HFF-Myc (cell line): Measurements from ENCODE around the gene SLC37A2.

Experiments used
- DNase-seq: peaks from one replicate; pipeline ENCODE4 v3.0.0-alpha.2; 2011; ENCODE audit warnings: low read depth; ENCODE audit errors: extremely low read depth
- H3K4me3 ChIP-seq: replicated peaks from 2 replicates; pipeline ENCODE4 v1.5.1; 2011; ENCODE audit warnings: low read depth, mild to moderate bottlenecking, control low read depth, low read length
- TF ChIP-seq, protein P1 (sequence below): IDR thresholded peaks from 2 replicates; pipeline ENCODE4 v1.5.1; 2012; ENCODE audit warnings: mild to moderate bottlenecking, low read depth, low read length, control low read depth; ENCODE audit errors: missing control alignments

The SLC37A2 gene

DNA sequence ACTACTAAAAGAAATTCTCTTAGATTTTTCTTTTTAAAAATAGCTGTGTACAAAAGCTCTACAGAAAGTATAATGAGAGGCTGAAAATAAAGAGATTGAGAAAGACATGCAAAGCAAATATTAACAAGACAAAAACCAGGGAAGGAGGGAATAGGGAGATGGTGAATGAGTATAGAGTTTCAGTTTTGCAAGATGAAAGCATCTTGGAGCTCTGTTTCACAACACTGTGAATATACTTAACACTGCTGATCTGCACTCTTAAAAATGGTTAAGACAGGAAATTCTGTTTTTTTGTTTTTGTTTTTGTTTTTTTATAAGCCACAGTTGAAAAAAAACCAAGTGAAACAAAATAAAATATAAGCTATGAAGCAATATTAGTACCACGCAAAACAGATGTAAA lies 42.8 kb downstream of the SLC37A2 start:
- TF ChIP-seq, protein P1, sequence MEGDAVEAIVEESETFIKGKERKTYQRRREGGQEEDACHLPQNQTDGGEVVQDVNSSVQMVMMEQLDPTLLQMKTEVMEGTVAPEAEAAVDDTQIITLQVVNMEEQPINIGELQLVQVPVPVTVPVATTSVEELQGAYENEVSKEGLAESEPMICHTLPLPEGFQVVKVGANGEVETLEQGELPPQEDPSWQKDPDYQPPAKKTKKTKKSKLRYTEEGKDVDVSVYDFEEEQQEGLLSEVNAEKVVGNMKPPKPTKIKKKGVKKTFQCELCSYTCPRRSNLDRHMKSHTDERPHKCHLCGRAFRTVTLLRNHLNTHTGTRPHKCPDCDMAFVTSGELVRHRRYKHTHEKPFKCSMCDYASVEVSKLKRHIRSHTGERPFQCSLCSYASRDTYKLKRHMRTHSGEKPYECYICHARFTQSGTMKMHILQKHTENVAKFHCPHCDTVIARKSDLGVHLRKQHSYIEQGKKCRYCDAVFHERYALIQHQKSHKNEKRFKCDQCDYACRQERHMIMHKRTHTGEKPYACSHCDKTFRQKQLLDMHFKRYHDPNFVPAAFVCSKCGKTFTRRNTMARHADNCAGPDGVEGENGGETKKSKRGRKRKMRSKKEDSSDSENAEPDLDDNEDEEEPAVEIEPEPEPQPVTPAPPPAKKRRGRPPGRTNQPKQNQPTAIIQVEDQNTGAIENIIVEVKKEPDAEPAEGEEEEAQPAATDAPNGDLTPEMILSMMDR = no peak
- no peak for DNase-seq
- no peak overlapping the region for H3K4me3 ChIP-seq

DNA sequence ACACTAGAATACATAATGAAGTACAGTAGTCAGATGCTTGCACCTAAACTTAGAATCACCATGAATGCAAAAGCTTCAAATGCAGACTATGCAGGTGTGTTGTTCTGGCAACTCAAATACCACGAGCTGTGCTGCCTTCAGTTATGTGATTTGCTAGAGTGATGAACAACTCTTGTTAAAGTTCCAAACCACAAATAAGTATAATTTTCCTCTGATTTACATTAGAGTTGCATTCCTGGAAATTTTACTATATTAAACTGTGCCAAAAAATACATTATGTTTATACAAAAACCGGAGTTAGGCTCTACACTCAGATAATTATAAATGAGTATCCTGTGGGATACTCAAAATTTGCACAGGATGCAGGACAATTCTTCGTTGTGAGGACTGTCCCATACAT lies 45.4 kb downstream of the SLC37A2 start:
- no peak for DNase-seq
- no peak overlapping the region for H3K4me3 ChIP-seq
- TF ChIP-seq, protein P1 = no peak

DNA sequence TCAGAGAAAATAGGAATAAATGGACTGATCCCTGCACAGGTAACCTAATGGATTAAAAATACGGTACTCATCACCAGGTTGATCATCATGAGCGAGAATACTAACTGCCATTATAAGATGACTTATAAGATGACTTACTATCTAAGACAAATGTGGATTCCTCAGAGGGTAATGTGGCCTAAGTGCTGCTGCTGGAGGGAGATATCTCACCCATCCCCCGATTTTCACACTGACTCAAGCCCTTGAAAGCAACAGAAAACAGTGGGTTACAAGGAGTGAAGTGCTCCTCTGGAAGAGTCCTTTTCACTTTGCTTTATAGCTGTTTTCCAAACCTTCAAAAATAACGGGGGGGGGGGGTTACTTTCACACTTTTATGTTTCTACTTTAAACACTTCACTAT lies 47.4 kb downstream of the SLC37A2 start:
- peak overlapping the region; percentile 93 for H3K4me3 ChIP-seq
- no peak for DNase-seq
- TF ChIP-seq, protein P1 = no peak

DNA sequence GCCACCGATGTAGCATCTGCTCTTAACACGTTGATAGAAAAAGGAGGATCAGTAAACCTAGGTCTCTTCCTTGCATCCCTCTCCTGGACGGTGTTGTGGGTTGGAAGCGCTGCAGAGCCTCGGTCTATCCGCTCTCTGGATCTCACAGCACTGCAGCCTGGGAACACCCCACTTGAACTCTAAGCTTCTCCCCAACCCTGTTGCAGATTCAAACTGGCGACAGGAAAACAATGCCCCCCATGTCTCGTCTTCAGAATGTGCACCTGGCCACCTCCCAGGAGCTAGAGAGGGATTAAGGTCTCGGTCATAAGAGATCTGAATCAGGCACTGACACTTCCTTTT lies 47.9 kb downstream of the SLC37A2 start:
- DNase-seq = no peak
- TF ChIP-seq, protein P1 = no peak
- peak overlapping the region; percentile 93 for H3K4me3 ChIP-seq

DNA sequence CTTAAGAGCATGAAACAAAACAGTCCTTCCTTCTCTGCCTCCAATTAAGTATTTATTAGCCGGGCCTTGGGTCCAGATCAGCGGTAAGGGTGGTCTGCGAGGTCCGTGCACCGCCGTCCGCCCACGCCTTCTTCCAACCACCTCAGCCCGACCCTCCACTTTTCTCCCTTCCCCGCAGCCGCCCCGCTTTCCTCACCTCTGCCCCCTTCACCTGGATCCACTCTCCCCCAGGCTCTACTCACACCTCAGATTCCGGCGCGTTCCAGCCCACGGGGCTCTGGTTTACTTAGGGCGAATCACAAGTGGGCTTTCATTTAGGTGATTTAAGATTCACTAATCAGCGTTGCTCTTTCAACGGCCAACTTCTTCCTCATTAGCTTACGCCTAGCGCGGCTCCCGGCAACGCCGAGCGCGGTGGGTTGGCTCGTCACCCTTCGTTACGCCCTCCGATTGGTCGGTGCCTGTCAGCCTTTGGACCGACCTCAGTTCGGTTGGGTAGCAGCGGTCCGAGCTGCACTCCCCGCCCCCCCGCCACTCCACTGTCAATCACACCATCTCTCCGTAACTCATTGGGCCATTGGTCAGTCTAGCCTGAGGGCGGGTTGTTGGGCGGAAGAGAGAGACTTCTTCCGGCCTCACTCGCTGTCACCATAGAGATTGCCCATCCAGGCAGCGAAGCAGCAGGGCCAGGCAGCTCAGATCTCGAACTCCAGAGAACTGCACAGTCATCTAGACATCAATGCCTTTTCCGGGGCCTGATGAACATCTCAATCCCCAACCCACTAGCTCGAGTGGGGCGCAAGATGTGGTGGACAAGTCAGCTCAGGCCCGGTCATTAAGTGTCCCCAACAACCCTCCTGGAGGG lies 48.5 kb downstream of the SLC37A2 start, which contains the start of gene TMEM218:
Gene TMEM218 (minus strand): TSS at position 284 of the 865 bp plus-strand sequence. CDS start 9,385 bp downstream, outside the sequence.
- TF ChIP-seq, protein P1 = no peak

DNA sequence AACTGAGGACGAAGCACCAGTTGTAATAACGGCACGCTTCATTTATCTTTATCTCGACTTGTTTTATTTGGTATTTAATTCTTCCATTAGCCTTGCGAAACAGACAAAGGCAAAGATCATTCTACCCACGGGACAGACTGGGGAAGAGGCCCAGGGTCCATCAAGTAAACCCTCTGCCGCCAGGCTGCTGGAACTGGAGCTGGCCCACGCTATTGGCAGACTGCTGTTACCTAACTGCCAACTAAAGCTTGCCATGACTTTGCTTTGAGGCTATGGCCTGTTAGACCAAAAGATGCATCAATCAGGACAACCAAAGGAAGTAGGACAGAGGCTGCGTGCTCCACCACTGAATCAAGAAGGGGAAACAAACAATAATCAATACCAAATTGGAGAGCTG lies 49.1 kb downstream of the SLC37A2 start:
- TF ChIP-seq, protein P1 = no peak
- DNase-seq = no peak
- peak overlapping the region; percentile 93 for H3K4me3 ChIP-seq

More for the DNA sequence above, 48.5 kb downstream of the SLC37A2 start, which contains the start of gene TMEM218:
- peak; percentile 95 for DNase-seq
- peak within 1 kb of the TSS; percentile 93 for H3K4me3 ChIP-seq

DNA sequence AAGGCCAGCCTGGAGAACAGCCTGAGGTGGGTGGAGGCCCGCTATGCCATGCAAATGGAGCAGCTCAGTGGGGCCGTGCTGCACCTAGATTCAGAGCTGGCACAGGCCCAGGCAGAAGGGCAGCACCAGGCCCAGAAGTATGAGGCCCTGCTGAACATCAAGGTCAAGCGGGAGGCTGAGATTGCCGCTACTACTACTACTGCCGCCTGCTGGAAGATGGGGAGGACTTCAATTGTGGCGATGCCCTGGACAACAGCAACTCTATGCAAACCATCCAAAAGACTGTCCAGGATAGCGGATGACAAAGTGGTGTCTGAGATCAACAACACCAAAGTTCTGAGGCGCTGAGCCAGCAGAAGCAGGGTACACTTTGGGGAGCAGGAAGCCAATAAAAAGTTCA lies 51.4 kb downstream of the SLC37A2 start:
- no peak for DNase-seq
- no peak overlapping the region for H3K4me3 ChIP-seq
- TF ChIP-seq, protein P1 = peak; percentile 43
